Mucosa of rectum (tissue), 2 donors: ENCODE results near the gene MAP2K5.

Experiments
- H3K27ac ChIP-seq, 2 donors: one replicate each; pipeline ENCODE4 v1.7.0; 2013; ENCODE audit warnings: inconsistent platforms in 2 of 2, low read depth in 2 of 2, low read length in 2 of 2
- H3K27me3 ChIP-seq, 2 donors: one replicate each; pipeline ENCODE4 v1.7.0; 2013; ENCODE audit warnings: low read length in 2 of 2; ENCODE audit not compliant: control insufficient read depth in 2 of 2, insufficient read depth in 2 of 2
- H3K36me3 ChIP-seq, 2 donors: one replicate each; pipeline ENCODE4 v1.7.0; 2013; ENCODE audit warnings: low read length in 2 of 2; ENCODE audit not compliant: control insufficient read depth in 2 of 2, insufficient read depth in 2 of 2
- H3K4me1 ChIP-seq, 2 donors: one replicate each; pipeline ENCODE4 v1.7.0; 2013; ENCODE audit warnings: low read length in 2 of 2, mild to moderate bottlenecking in 1 of 2; ENCODE audit not compliant: control insufficient read depth in 2 of 2, insufficient read depth in 2 of 2
- H3K4me3 ChIP-seq, 2 donors: one replicate each; pipeline ENCODE4 v1.7.0; 2013; ENCODE audit warnings: low read length in 2 of 2
- H3K9ac ChIP-seq, 2 donors: one replicate each; pipeline ENCODE4 v1.7.0; 2013; ENCODE audit warnings: low read length in 2 of 2, low read depth in 1 of 2, mild to moderate bottlenecking in 1 of 2
- H3K9me3 ChIP-seq, 2 donors: one replicate each; pipeline ENCODE4 v1.7.0; 2013; ENCODE audit warnings: low read length in 2 of 2; ENCODE audit not compliant: control insufficient read depth in 2 of 2
- donor health status: healthy.
- donor health status: Normal muscosa, but diverticular disease.

The MAP2K5 gene

GRCh38 chr15:67836134-67836455 is 293.6 kb downstream of the MAP2K5 start:
- H3K27me3 ChIP-seq: peaks cover 46 to 49% of the 10 kb centered on the region in 2 donors
- H3K4me3 ChIP-seq: peak overlapping the region; percentile 37 to 57
- no peaks in the 10 kb centered on the region for H3K36me3 ChIP-seq
- no peak overlapping the region for H3K27ac ChIP-seq
- H3K9ac ChIP-seq: peak overlapping the region; percentile 14 to 36
- H3K4me1 ChIP-seq: peaks cover 38 to 40% of the 10 kb centered on the region in 2 donors
- H3K9me3 ChIP-seq: no peaks in the 10 kb centered on the region

DNA sequence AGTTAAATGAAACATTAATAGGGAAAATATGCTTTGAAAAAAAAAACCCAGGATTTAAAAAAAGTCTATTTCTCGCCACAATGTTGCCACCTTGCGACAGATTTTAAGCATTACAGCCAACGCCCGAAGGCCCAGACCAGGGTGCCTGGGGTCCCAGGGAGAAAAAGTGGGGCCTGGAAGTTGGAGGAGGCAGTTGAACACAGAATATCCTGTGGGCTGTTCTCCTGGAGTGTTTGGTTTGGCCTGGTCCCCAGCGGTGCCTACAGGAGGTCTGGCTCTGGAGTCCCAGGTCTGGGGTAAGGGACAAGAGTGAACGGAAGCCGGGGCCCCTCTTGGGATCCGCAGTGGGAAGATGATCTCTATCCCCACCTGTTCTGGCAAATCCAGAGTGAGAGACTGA is 294.0 kb downstream of the MAP2K5 start:
- H3K9ac ChIP-seq: no peak overlapping the region
- H3K4me1 ChIP-seq: peaks cover 42 to 43% of the 10 kb centered on the region in 2 donors
- no peaks in the 10 kb centered on the region for H3K9me3 ChIP-seq
- peaks cover 42 to 46% of the 10 kb centered on the region in 2 donors for H3K27me3 ChIP-seq
- no peaks in the 10 kb centered on the region for H3K36me3 ChIP-seq
- no peak overlapping the region for H3K27ac ChIP-seq
- peak overlapping the region in 1 of 2 donors; percentile 57 for H3K4me3 ChIP-seq

GRCh38 chr15:67836955-67837354 is 294.5 kb downstream of the MAP2K5 start:
- Histone ChIP-seq H3K27ac (no peak overlapping the region), H3K4me1 (peaks cover 43% of the 10 kb centered on the region in 2 donors), H3K9ac (no peak overlapping the region), H3K36me3 (no peaks in the 10 kb centered on the region), H3K9me3 (no peaks in the 10 kb centered on the region), H3K27me3 (peaks cover 39 to 42% of the 10 kb centered on the region in 2 donors), H3K4me3 (no peak overlapping the region)

GRCh38 chr15:67838789-67839332 is 296.4 kb downstream of the MAP2K5 start:
- no peaks in the 10 kb centered on the region for H3K36me3 ChIP-seq
- H3K27me3 ChIP-seq: peaks cover 20 to 24% of the 10 kb centered on the region in 2 donors
- peak overlapping the region; percentile 31 to 96 for H3K4me3 ChIP-seq
- H3K9me3 ChIP-seq: no peaks in the 10 kb centered on the region
- H3K27ac ChIP-seq: peak overlapping the region in 1 of 2 donors; percentile 2
- peaks cover 29 to 32% of the 10 kb centered on the region in 2 donors for H3K4me1 ChIP-seq
- peak overlapping the region; percentile 43 to 94 for H3K9ac ChIP-seq

GRCh38 chr15:67839499-67839928 is 297.0 kb downstream of the MAP2K5 start:
- H3K27ac ChIP-seq: peak overlapping the region; percentile 90 to 98
- peak overlapping the region; percentile 82 to 96 for H3K4me3 ChIP-seq
- peaks cover 16 to 18% of the 10 kb centered on the region in 2 donors for H3K27me3 ChIP-seq
- H3K36me3 ChIP-seq: no peaks in the 10 kb centered on the region
- H3K9me3 ChIP-seq: no peaks in the 10 kb centered on the region
- peaks cover 24 to 27% of the 10 kb centered on the region in 2 donors for H3K4me1 ChIP-seq
- H3K9ac ChIP-seq: peak overlapping the region; percentile 90 to 94

DNA sequence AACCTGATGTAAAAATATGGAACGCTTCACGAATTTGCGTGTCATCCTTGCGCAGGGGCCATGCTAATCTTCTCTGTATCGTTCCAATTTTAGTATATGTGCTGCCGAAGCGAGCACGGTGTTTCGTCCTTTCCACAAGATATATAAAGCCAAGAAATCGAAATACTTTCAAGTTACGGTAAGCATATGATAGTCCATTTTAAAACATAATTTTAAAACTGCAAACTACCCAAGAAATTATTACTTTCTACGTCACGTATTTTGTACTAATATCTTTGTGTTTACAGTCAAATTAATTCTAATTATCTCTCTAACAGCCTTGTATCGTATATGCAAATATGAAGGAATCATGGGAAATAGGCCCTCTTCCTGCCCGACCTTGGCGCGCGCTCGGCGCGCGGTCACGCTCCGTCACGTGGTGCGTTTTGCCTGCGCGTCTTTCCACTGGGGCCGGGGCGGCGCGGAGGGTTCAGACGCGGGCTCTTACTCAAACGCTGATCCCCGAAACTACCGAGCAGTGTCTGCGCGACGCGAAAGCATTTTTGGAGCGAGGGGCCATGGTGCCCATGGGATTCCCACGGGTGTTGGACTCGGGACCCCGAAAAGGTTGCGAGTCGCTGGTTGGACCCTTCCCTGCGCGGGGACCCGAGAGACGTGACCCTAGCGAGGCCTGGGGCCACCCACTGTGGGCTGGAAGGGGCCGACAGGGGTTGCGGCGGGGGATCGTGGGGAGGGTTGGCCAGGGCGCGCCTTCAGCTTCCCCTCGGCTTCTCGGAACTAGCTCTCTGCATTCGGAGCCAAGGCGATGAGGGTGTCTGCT is 297.6 kb downstream of the MAP2K5 start, which contains the start of gene RNU6-1:
Gene RNU6-1, minus strand, starts transcription at position 117 of the 820 bp plus-strand sequence.
- H3K36me3 ChIP-seq: no peaks in the 10 kb centered on the region

DNA sequence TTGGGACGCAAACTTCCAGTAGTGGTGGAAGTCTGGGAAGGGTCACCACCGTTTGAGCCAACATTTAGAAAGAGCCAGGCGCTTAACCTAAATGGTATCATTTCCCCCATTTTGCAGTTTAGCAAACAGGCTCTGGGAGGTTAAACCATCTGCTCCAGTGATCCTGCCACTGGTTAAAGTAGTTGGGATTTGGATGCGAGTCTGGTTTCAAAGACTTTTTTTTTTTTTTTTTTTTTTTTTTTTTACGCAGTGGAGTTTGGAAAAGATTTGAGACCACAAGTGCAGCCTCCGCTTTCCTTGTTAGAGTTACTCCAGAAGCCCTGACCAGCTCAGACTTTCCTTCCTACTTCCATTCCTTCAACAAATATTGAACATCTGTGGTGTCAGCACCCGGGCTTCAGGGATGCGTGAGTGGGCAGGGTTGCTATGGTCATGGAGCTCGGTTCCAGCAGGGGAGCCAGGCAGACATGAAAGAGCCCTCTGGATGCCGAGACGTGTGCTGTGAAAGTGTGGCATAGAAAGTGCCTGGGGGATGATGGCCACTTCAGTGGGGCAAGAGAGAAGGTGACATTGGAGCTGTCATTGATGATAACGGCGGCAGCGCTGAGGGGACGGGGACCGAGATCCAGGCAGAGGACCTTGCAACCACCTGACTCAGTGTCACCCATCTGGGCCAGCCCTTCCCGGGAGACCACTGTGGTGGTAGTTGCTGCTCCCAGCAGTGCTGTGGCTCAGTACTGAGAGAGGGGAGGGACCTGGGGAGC is 298.4 kb downstream of the MAP2K5 start:
- peak overlapping the region; percentile 90 to 98 for H3K27ac ChIP-seq

More for the DNA sequence above, 297.6 kb downstream of the MAP2K5 start, which contains the start of gene RNU6-1:
- H3K27ac ChIP-seq: peak within 1 kb of the TSS; percentile 90 to 98
- H3K27me3 ChIP-seq: peaks cover 11% of the 10 kb centered on the region in 2 donors
- peak within 1 kb of the TSS; percentile 82 to 96 for H3K4me3 ChIP-seq
- peak within 1 kb of the TSS; percentile 90 to 94 for H3K9ac ChIP-seq
- H3K4me1 ChIP-seq: peaks cover 17 to 23% of the 10 kb centered on the region in 2 donors
- no peaks in the 10 kb centered on the region for H3K9me3 ChIP-seq

DNA sequence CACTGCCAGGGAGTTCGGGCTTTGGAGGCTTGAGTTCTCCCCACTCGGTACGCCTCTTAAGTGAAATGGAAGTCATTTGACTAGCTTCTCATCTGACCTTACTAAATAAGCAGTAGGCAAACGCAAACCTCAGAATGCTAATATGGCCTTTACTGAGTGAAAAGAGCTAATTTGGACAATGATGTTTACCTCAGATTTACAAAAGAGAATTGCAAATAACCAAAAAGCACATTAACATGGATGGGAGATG is 298.9 kb downstream of the MAP2K5 start:
- Histone ChIP-seq H3K9me3 (no peaks in the 10 kb centered on the region), H3K36me3 (no peaks in the 10 kb centered on the region), H3K27ac (peak overlapping the region in 1 of 2 donors; percentile 98), H3K9ac (peak overlapping the region; percentile 28 to 90), H3K4me3 (peak overlapping the region; percentile 82 to 96), H3K27me3 (no peaks in the 10 kb centered on the region), H3K4me1 (peaks cover 12 to 14% of the 10 kb centered on the region in 2 donors)

More for the DNA sequence above, 298.4 kb downstream of the MAP2K5 start:
- no peaks in the 10 kb centered on the region for H3K36me3 ChIP-seq
- H3K27me3 ChIP-seq: peaks cover 3 to 4% of the 10 kb centered on the region in 2 donors
- H3K9me3 ChIP-seq: no peaks in the 10 kb centered on the region
- peaks cover 15 to 16% of the 10 kb centered on the region in 2 donors for H3K4me1 ChIP-seq
- peak overlapping the region; percentile 90 to 94 for H3K9ac ChIP-seq
- H3K4me3 ChIP-seq: peak overlapping the region; percentile 82 to 96

GRCh38 chr15:67843092-67843501 is 300.6 kb downstream of the MAP2K5 start:
- no peak overlapping the region for H3K27ac ChIP-seq
- H3K9me3 ChIP-seq: no peaks in the 10 kb centered on the region
- H3K27me3 ChIP-seq: no peaks in the 10 kb centered on the region
- H3K4me3 ChIP-seq: no peak overlapping the region
- no peak overlapping the region for H3K9ac ChIP-seq
- H3K4me1 ChIP-seq: peaks cover 12 to 14% of the 10 kb centered on the region in 2 donors
- H3K36me3 ChIP-seq: no peaks in the 10 kb centered on the region
